PFSK-1 (cell line): ENCODE measurements around the gene FBXO15.

ENCODE experiments used
- FOXP2 ChIP-seq: optimal IDR thresholded peaks from 2 replicates; pipeline ENCODE3; 2011; ENCODE audit warnings: borderline replicate concordance, control low read depth, inconsistent platforms; ENCODE audit not compliant: insufficient read depth; ENCODE audit errors: extremely low read length, extremely low read depth
- POLR2AphosphoS5 ChIP-seq: IDR thresholded peaks from 2 replicates; pipeline ENCODE4 v1.6.1; 2012; ENCODE audit warnings: low read depth, mild to moderate bottlenecking, control low read depth, low read length, moderate library complexity
- REST ChIP-seq, 2 experiments: IDR thresholded peaks; 2 replicates each; pipeline versions ENCODE4 v1.6.1 to v1.8.0; 2011 to 2012; ENCODE audit warnings: low read depth in 2 of 2, low read length in 2 of 2, control low read depth in 1 of 2, inconsistent platforms in 1 of 2, mild to moderate bottlenecking in 1 of 2, moderate library complexity in 1 of 2; ENCODE audit not compliant: insufficient read depth in 1 of 2
- SIN3A ChIP-seq: IDR thresholded peaks from 2 replicates; pipeline ENCODE4 v1.6.1; 2012; ENCODE audit warnings: mild to moderate bottlenecking, low read length, moderate library complexity, borderline replicate concordance; ENCODE audit not compliant: insufficient read depth
- TAF1 ChIP-seq: IDR thresholded peaks from 2 replicates; pipeline ENCODE4 v1.6.1; 2012; ENCODE audit warnings: low read length, control low read depth, borderline replicate concordance; ENCODE audit not compliant: insufficient read depth

Gene FBXO15

GRCh38 chr18:74068296-74068695, 79.3 kb downstream of the FBXO15 start:
- TF ChIP-seq REST (IDR thresholded peaks at IDR 0.05; ENCODE audit: insufficient read depth in 1 of 2, low read depth in 2 of 2, low read length in 2 of 2) (no peak), SIN3A (no peak), POLR2AphosphoS5 (no peak), FOXP2 (no peak), TAF1 (no peak)

GRCh38 chr18:74066018-74066417, 81.6 kb downstream of the FBXO15 start:
- no peak for TF ChIP-seq REST (IDR thresholded peaks at IDR 0.05; ENCODE audit: insufficient read depth in 1 of 2, low read depth in 2 of 2, low read length in 2 of 2)
- TF ChIP-seq SIN3A = no peak
- TF ChIP-seq TAF1 = no peak
- TF ChIP-seq POLR2AphosphoS5 = no peak
- TF ChIP-seq FOXP2 = no peak

GRCh38 chr18:74065366-74065765, 82.3 kb downstream of the FBXO15 start:
- no peak for TF ChIP-seq REST (IDR thresholded peaks at IDR 0.05; ENCODE audit: insufficient read depth in 1 of 2, low read depth in 2 of 2, low read length in 2 of 2)
- TF ChIP-seq TAF1 = no peak
- no peak for TF ChIP-seq SIN3A

- TF ChIP-seq POLR2AphosphoS5 (no peak), TAF1 (no peak), FOXP2 (no peak), SIN3A (no peak), REST (IDR thresholded peaks at IDR 0.05; ENCODE audit: insufficient read depth in 1 of 2, low read depth in 2 of 2, low read length in 2 of 2) (no peak)
These were observed 83.1 kb downstream of the FBXO15 start for GRCh38 chr18:74064510-74064909.

GRCh38 chr18:74063557-74063956, 84.1 kb downstream of the FBXO15 start:
- no peak for TF ChIP-seq FOXP2
- no peak for TF ChIP-seq POLR2AphosphoS5
- no peak for TF ChIP-seq SIN3A
- TF ChIP-seq TAF1 = no peak
- TF ChIP-seq REST (IDR thresholded peaks at IDR 0.05; ENCODE audit: insufficient read depth in 1 of 2, low read depth in 2 of 2, low read length in 2 of 2) = no peak
